Dermis lymphatic vessel endothelial cell (primary cell): ENCODE results near the gene LRP6. TPM values are rescaled to one million over a fixed set of nuclear protein-coding genes. Genes with fewer than 3 reads are reported as not detected.

ENCODE experiments used
- total RNA-seq: library from RNA; depleted of rRNA; stranded (reverse); fragments of >200 nt; gene quantifications from 2 replicates; pipeline ENCODE4 v1.2.1, GENCODE V29; 2014

Gene LRP6
- total RNA-seq, result 55.8 and 67.1 TPM in 2 replicates

DNA sequence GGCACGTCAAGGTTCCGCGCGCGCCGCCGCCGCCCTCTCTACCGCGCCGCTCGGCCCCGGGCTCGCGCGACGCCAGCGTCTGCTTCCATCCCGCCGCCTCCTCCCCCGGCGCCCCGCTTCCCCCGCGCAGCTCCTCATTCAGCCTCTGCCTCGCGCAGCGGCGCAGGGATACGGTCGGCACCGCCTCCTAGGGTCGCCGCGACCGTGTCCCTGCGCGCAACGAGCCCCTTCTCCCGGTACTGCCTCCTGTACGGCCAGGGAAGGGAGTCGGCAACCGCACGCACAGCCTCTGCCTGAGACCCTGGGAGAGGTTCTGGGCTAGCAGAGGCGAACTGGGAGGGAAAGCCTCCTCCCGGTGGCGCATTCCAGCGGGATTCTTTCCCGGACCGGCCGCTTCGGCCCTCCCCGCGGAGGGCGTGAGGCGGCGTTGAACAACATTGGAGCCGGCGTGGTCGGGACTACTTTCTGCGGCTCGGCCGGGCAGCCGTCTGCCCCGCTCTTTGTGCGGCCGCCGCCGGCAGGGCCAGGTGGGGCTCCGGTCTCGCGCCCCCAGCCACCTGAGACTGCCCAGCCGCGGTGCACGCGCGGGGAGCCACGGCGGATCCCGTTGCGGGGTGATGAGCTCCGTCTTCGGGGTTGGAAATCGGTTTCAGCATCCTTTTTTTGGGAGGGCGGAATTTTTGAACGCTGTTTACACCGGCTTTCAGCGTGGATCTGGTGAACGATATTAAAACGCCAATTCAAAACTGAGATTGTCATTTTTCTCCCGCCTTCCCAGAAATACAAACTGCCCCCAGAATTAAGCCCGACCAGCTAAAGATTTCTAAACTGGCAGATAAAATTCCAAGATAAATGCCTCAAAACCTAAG lies at the start of gene LRP6:
LRP6 (minus strand) TSS at position 172 of the 869 bp plus-strand sequence. CDS start 309 bp downstream, outside the sequence.

DNA sequence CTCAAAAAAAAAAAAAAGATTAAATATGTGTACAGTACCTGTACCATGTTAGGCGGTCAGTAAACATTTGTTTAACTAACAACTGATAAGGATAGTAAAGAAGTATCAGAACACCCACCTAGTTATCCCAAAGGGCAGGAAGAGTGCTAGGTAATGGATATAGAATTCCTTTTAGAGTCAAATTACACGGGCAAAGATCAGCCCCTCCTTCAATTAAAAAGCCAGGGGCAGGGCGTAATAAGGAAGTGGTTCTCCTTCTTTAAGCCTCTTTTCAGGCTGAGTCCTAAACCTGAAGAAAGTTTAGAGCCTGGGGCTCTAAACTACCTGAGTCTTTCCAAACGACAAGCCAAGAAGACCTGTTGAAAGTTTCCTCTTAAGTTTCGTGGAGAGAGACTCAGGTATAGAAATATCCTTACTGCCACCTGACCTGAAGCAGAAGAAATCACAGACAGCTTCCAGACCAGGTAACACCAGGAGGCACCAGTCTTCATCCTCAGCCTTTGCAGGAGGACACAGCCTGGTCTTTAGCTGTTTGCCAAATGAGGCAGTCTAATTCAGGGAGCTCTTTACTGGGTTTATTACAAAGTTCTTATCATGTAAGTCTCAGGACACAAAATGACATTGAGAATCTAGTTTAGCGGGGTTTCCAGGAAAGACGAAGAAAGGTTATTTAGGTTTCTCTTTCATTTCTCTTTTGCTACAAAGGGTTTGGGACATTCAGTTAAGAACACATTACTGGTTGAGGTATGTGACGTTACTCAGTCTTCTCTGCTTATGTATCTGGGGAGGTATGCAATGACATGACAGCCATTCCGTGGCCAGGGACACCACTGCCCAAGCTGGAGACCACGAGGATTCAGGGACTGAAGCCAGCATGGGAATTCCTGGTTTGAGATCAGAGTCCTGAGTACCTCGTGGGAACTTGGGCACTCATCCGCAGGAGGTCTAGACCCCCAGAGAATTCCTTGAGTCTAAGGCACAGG lies 195.9 kb downstream of the LRP6 start, which contains the start of gene BCL2L14:
BCL2L14 (plus strand) TSS at position 266 of the 983 bp plus-strand sequence. CDS start 8,367 bp downstream, outside the sequence.

Other genes starting within 250 kb of the LRP6 start
- gene BCL2L14, start 196.1 kb downstream of the LRP6 start, total RNA-seq, result not detected in 2 replicates
- gene MANSC1, start 83.2 kb upstream of the LRP6 start, total RNA-seq, result 7.0 and 7.1 TPM in 2 replicates
- gene BORCS5, start 90.0 kb upstream of the LRP6 start, total RNA-seq, result 3.5 and 6.1 TPM in 2 replicates